ENCODE measurements around the gene AP5Z1.
"Not testable (repeated sequence)": the region's sequence is repeated elsewhere in the genome, so short reads cannot be mapped to it uniquely, and the experiment has no call there.

Gene AP5Z1

DNA sequence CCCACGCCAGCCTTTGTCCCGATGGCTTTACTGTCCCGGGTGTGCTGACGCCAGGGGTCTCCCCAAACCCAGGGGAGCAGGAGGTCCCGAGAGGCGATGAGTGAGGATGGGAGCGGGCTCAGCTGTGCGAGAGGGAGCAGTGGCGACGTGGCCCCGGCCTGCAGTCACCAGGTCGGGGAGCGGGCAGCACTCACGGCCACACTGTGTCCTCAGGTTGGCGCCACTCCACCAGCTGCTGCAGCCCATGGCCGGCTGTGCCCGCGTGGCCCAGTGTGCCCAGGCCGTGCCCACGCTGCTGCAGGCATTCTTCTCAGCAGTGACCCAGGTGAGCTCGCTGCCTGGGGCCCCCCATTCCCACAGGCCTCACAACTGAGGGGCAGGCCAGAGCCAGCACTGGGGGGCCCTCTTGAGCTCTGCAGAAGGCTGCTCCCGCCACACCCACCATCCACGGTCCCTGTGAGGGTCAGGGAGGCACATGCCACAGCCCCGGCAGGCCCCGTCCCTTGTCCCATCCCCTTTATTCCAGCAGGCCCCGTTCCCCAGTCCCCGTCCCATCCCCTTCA, 13.3 kb downstream of the AP5Z1 start:
- DNase-seq = no peak

GRCh38 chr7:4789194-4790077, 14.0 kb downstream of the AP5Z1 start:
- no peak for DNase-seq

GRCh38 chr7:4790078-4790465, 14.6 kb downstream of the AP5Z1 start:
- no peak for DNase-seq

DNA sequence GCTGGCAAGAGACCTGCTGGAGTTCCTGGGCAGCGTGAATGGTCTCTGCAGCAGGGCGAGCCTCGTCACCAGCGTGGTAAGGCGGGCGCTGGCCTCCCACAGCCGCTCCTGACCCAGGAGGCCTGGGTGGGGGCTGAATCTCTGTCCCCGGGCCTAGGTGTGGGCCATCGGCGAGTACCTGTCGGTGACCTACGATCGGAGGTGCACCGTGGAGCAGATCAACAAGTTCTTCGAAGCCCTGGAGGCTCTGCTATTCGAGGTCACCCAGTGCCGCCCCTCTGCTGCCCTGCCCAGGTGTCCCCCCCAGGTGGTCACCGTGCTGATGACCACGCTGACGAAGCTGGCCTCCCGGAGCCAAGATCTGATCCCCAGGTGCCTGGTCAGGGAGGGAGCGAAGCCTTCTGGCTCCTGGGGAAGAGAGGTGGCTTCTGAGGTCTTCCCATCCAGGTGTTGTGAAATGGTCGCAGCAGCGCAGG, 15.1 kb downstream of the AP5Z1 start:
- DNase-seq = no peak

DNA sequence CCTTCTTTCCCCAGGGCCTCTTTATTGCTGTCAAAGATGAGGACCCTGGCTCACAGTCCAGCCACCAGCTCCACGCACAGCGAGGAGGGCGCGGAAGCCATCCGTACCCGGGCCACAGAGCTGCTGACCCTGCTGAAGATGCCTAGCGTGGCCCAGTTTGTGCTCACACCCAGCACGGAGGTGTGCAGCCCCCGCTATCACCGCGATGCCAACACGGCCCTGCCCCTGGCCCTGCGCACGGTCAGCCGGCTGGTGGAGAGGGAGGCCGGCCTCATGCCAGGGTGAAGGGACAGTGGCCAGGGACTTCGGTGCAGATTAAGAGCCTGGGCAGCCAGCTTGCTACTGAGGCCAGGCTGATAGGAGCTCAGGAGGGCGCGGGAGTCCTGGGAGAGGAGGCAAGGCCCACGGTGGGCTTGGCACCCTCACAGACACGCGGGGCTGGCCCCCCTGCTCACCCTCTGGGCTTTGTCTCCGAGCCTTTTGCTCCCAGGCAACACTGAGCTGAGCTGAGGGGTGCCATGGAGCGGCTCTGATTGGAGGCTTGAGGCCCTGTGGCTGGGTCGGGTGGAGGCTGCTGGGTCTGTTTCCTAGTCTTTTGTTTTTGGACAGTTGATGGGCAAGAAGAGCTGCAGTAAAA, 15.8 kb downstream of the AP5Z1 start:
- no peak for DNase-seq

DNA sequence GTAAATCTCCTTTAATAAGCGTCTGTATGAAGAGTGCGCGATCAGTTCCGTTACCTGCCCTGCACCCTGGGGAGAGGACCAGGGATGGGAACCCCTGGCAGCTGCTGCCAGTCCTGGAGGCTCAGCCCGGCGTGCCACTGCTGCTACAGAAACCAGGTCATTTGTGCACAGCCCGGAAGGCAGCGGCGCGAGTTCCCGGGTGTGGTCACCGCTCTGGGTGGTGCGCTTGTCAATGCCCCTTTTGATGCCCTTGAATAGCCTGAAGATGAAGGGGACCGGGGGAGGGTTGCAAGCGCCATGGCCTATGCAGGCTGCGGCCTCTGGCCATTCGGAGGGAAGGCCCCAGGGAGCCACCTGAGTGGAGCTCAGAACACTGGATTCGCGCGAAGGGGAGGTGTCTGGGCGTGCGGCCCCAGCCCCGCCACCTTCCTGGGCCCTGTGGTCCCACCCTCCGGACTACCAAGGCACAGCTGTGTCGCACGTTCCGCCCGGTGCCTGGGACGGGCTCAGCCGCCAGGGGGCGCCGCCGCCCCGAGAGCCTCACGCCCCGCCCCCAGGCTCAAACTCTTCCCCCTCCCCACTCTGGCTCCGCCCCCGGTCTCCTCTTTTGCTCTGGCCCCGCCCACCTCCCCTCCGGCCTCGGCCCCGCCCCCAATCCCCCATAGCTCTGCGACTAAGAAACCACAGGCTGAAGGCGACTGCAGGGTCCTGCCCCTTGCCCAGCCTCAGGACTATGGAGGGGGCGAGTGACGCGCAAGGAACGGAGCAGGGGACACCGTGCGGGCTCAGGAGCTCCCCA, 16.5 kb downstream of the AP5Z1 start:
- DNase-seq = peak; percentile 72

GRCh38 chr7:4792537-4793126, 17.2 kb downstream of the AP5Z1 start:
- DNase-seq = no peak

GRCh38 chr7:4793385-4793993, 18.1 kb downstream of the AP5Z1 start:
- not testable (repeated sequence) for DNase-seq

- DNase-seq = not testable (repeated sequence)
Observed at GRCh38 chr7:4794171-4794570, 18.7 kb downstream of the AP5Z1 start.

DNA sequence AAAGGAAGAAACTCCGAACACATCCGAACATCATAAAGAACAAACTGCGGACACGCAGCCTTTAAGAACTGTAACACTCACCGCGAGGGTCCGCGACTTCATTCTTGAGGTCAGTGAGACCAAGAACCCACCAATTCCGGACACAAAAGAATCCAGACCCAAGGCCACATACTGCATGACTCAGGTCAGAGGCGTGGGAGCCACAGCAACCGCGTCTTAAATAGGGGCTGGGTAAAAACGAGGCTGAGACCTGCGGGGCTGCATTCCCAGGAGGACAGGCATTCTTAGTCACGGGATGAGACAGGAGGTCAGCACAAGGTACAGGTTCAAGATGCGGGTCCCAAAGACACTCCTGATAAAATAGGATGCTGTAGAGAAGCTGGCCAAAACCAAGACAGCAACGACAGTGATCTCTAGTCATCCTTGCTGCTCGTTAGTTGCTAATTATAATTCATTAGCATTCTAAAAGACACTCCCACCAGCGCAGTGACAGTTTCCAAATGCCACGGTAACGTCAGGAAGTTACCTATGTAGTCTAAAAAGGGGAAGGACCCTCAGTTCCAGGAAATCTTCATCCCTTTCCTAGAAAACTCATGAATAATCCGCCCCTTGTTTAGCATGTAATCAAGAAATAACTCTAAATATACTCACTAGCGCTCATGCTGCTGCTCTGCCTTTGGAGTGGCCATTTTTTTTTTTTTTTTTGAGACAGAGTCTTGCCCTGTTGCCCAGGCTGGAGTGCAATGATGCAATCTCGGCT, 19.3 kb downstream of the AP5Z1 start:
- no peak for DNase-seq

GRCh38 chr7:4796453-4796852, 21.0 kb downstream of the AP5Z1 start:
- no peak for DNase-seq

- DNase-seq = peak; percentile 44
Observed at GRCh38 chr7:4797858-4798705, 22.7 kb downstream of the AP5Z1 start.

DNA sequence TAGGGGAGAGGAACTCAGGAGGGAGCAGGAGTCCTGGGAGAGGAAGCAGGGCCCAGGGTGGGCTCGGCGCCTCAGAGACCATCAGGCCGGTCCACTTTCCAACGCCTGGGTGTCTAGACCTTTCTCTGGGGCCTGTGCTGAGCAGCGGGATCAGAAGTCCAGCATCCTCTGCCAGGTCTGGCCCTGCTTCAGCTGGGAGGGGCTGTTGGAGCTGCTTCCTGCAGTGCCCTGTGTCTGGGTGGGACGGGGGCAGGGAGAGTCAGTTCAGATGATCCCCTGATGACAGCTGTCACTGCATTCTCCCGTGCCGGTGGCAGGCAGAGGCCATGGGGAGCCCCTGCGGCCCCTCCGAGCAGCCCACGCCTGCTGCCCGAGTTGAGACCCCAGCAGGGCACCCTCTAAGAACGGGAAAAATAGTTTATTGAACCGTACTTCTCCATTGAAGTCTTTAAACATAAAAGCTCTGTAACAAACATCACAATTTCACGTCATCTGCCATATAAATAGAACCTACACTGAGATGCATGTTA, 23.3 kb downstream of the AP5Z1 start:
- no peak for DNase-seq

DNA sequence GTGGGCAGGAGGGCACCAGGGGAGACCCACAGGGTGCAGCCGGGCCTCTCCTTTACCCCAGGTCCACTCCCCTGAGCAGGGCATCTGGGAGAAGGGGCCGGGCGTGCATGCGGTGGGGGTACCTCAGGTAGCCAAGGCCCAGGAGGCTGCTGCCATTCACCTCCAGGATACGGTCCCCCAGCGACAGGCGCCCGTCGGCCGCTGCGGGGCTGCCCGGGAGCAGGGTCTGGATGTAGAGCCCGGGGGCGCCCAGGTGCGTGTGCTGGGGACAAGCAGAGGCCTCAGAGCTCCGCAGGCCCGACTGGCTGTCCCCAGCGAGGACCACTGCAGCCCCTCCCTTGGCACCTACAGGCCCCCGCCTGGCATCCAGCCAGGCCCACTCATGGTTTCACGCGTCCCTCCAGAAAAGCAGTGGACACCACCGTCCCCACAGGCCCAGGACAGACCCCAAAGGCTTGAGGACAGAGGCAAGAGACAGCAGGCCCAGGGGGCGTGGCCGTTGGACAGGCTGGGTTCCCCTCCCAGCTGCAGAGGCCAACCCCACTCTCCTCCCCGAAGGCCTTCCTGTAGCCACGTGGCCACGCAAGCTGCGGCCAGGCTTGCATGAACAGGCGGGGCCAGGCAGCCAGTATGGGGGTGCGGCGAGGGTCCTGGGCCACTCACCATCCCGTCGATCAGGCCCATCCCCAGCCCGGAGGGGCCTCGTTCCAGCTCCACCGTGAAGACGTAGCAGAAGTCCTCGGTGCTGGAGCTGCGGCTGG, 24.3 kb downstream of the AP5Z1 start:
- DNase-seq = no peak

DNA sequence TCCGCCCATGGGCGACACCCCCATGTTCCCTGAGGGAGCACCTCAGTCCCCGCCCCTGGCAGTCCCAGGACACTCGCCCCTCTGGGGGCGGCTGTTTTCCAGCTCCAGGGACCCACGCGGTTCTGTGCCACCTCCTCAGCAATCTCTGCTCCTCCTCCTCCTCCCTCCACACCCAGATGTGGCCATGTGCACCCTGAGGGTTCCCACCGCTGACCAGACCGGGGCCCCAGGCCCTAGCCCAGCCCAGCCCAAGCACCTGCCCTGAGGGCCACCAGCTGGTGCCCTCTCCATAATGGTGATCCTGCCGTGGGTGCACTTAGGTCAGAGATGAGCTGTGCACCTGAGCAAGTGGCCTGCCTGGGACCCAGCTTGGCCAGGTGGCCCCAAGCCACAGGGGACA, 25.1 kb downstream of the AP5Z1 start:
- no peak for DNase-seq

DNA sequence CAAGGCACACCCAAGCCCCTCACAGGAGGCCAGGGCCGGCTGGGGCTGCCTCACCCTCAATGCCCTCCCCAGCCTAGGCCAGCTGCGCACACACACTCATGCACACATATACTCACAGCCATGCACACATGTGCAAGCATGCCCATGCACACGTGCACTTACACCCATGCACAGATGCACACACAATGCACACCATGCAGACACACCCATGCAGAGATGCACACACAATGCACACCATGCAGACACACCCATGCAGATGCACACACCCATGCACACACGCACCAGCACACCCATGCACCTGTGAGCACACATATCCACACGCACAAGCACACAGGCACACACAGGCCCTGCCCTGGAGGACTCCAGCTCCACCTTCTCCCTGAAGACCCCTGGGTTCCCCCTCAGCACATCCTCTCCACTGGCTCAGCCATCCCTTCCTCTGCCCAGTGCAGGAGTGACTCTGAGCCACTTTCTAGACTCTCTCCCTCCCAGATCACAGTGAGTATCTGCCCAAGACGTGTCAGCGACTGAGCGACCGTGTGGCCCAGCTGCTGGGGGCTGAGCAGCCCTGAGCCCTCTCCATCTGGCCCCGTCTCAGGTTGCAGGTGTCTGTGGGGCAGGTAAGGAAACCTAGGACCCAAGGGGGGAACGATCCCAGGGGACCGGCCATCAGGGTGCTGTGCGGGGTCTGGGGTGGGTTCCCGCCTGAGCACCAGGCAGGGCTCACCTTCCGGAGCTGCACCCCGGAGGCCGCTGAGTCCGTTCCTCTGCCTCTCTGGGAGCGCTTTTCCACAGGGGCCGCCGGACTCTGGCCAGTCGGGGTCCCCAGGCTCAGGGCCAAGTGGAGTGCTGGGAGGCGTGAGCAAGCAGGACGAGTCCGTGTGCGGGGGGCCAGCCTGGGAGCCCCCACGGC, 25.8 kb downstream of the AP5Z1 start:
- DNase-seq = no peak

GRCh38 chr7:4801839-4802231, 26.4 kb downstream of the AP5Z1 start:
- no peak for DNase-seq

DNA sequence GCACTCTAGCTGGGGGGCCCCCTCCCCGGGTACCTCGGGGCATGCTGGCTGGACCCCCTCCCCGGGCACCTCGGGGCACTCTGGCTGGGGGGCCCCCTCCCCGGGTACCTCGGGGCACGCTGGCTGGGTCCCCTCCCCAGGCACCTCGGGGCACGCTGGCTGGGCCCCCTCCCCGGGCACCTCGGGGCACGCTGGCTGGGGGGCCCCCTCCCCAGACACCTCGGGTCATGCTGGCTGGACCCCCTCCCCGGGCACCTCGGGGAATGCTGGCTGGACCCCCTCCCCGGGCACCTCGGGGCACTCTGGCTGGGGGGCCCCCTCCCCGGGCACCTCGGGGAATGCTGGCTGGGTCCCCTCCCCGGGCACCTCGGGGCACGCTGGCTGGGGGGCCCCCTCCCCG, 27.2 kb downstream of the AP5Z1 start:
- DNase-seq = not testable (repeated sequence)

Measured in stimulated activated naive CD4-positive, alpha-beta T cell treated with Interleukin-2 at 50 U/mL for 16 hours (primary cell).